GM12872 (cell line): Measurements from ENCODE around the gene SLC25A33.

Source experiments
- CTCF ChIP-seq: IDR thresholded peaks from 3 replicates; pipeline ENCODE4 v1.5.1; 2011; ENCODE audit warnings: low read depth, mild to moderate bottlenecking, low read length, moderate library complexity; ENCODE audit not compliant: insufficient read depth

Gene SLC25A33

GRCh38 chr1:9544926-9545325, 5.7 kb downstream of the SLC25A33 start:
- no peak for TF ChIP-seq CTCF

- TF ChIP-seq CTCF = no peak
Measured at GRCh38 chr1:9549955-9550546, 10.8 kb downstream of the SLC25A33 start.

GRCh38 chr1:9551984-9552383, 12.7 kb downstream of the SLC25A33 start:
- no peak for TF ChIP-seq CTCF

- no peak for TF ChIP-seq CTCF
Measured at GRCh38 chr1:9553736-9554144, 14.5 kb downstream of the SLC25A33 start.

- no peak for TF ChIP-seq CTCF
Measured at GRCh38 chr1:9555942-9556341, 16.7 kb downstream of the SLC25A33 start.

- no peak for TF ChIP-seq CTCF
Measured at GRCh38 chr1:9557624-9558023, 18.4 kb downstream of the SLC25A33 start.

GRCh38 chr1:9558271-9558945, 19.1 kb downstream of the SLC25A33 start:
- TF ChIP-seq CTCF = no peak
